GM23338 (cell line): Measurements from ENCODE around the gene IRAK2. TPM values are rescaled to one million over a fixed set of nuclear protein-coding genes. Genes with fewer than 3 reads are reported as not detected.

ENCODE experiments used
- ATAC-seq: fragments of 200-7000 bp; cut with Tn5 transposase; 3 replicates; pipeline ENCODE4 v1.9.1; 2020
- DNase-seq: peaks from one replicate; pipeline ENCODE4 v3.0.0-alpha.2; 2015; ENCODE audit warnings: low spot score
- H2AFZ ChIP-seq: fragments of 200-600 bp; sonication (generic); 2 replicates; pipeline ENCODE4 v1.8.0; 2016; ENCODE audit warnings: antibody characterized with exemption, mild to moderate bottlenecking, moderate library complexity
- H3F3A ChIP-seq: fragments of 200-600 bp; sonication (generic); replicated peaks from 2 replicates; pipeline ENCODE4 v1.8.0; 2017; ENCODE audit warnings: antibody characterized with exemption, mixed run types, low read depth
- H3K27ac ChIP-seq: fragments of 200-600 bp; sonication (generic); 2 replicates; pipeline ENCODE4 v1.6.1; 2016; ENCODE audit warnings: low read depth
- H3K27me3 ChIP-seq: fragments of 200-600 bp; sonication (generic); 2 replicates; pipeline ENCODE4 v1.8.0; 2016; ENCODE audit warnings: mild to moderate bottlenecking, mixed run types, moderate library complexity; ENCODE audit not compliant: insufficient read depth
- H3K36me3 ChIP-seq: fragments of 200-600 bp; sonication (generic); 2 replicates; pipeline ENCODE4 v1.8.0; 2016; ENCODE audit warnings: mild to moderate bottlenecking; ENCODE audit not compliant: insufficient read depth
- H3K4me1 ChIP-seq: fragments of 200-600 bp; sonication (generic); 2 replicates; pipeline ENCODE4 v1.8.0; 2016; ENCODE audit warnings: mild to moderate bottlenecking, moderate library complexity; ENCODE audit not compliant: insufficient read depth
- H3K4me2 ChIP-seq: fragments of 200-600 bp; sonication (generic); 2 replicates; pipeline ENCODE4 v1.7.1; 2017; ENCODE audit warnings: mixed run types
- H3K4me3 ChIP-seq: fragments of 200-600 bp; sonication (generic); 2 replicates; pipeline ENCODE4 v1.6.1; 2016; ENCODE audit warnings: mixed run types
- H3K79me2 ChIP-seq: fragments of 200-600 bp; sonication (generic); replicated peaks from 2 replicates; pipeline ENCODE4 v1.8.0; 2017; ENCODE audit warnings: mild to moderate bottlenecking; ENCODE audit not compliant: insufficient read depth
- H3K9me2 ChIP-seq: fragments of 200-600 bp; sonication (generic); 2 replicates; pipeline ENCODE4 v1.8.0; 2017; ENCODE audit not compliant: insufficient read depth
- H4K20me1 ChIP-seq: fragments of 200-600 bp; sonication (generic); replicated peaks from 2 replicates; pipeline ENCODE4 v1.8.0; 2017; ENCODE audit warnings: mild to moderate bottlenecking; ENCODE audit not compliant: insufficient read depth
- H3K27ac Mint-ChIP-seq: 2 replicates; pipeline ENCODE4 v1.8.0; 2020; ENCODE audit warnings: inconsistent platforms, mild to moderate bottlenecking, moderate library complexity, mixed read lengths
- H3K27me3 Mint-ChIP-seq: 3 replicates; pipeline ENCODE4 v1.8.0; 2022; ENCODE audit warnings: low read depth, mild to moderate bottlenecking, moderate library complexity, mixed read lengths, inconsistent platforms; ENCODE audit not compliant: insufficient read depth, poor library complexity
- H3K36me3 Mint-ChIP-seq: 3 replicates; pipeline ENCODE4 v1.8.0; 2021; ENCODE audit warnings: low read depth, mild to moderate bottlenecking, inconsistent platforms, moderate library complexity, mixed read lengths
- H3K4me1 Mint-ChIP-seq: 3 replicates; pipeline ENCODE4 v1.8.0; 2020; ENCODE audit warnings: mild to moderate bottlenecking, inconsistent platforms, mixed read lengths
- H3K4me3 Mint-ChIP-seq: 3 replicates; pipeline ENCODE4 v1.8.0; 2021; ENCODE audit warnings: moderate library complexity, mild to moderate bottlenecking, inconsistent platforms, mixed read lengths
- H3K9me3 Mint-ChIP-seq: 3 replicates; pipeline ENCODE4 v1.8.0; 2020; ENCODE audit warnings: moderate library complexity, mild to moderate bottlenecking, inconsistent platforms, mixed read lengths
- CREB1 ChIP-seq: fragments of 250-450 bp; sonication (Bioruptor Pico); IDR thresholded peaks from 2 replicates; pipeline ENCODE4 v1.5.0; 2020; ENCODE audit warnings: low read depth, mild to moderate bottlenecking, moderate library complexity
- ETS1 ChIP-seq: IDR thresholded peaks from 2 replicates; pipeline ENCODE4 v1.6.1; 2016; ENCODE audit warnings: antibody characterized with exemption
- EZH2phosphoT487 ChIP-seq: fragments of 200-600 bp; sonication (generic); IDR thresholded peaks from one replicate; pipeline ENCODE4 v1.8.1; 2018; ENCODE audit warnings: antibody characterized with exemption; ENCODE audit not compliant: unreplicated experiment
- JUNB ChIP-seq: IDR thresholded peaks from one replicate; pipeline ENCODE4 v1.6.1; 2016; ENCODE audit warnings: antibody characterized with exemption; ENCODE audit not compliant: unreplicated experiment
- NANOG ChIP-seq: IDR thresholded peaks from 2 replicates; pipeline ENCODE4 v1.6.1; 2016; ENCODE audit warnings: antibody characterized with exemption, borderline replicate concordance
- POLR2AphosphoS5 ChIP-seq: IDR thresholded peaks from 2 replicates; pipeline ENCODE4 v1.6.1; 2016; ENCODE audit warnings: antibody characterized with exemption, low read depth
- REST ChIP-seq: IDR thresholded peaks from one replicate; pipeline ENCODE4 v1.6.1; 2018; ENCODE audit warnings: antibody characterized with exemption; ENCODE audit not compliant: unreplicated experiment
- STAT1 ChIP-seq: IDR thresholded peaks from one replicate; pipeline ENCODE4 v1.6.1; 2016; ENCODE audit warnings: antibody characterized with exemption; ENCODE audit not compliant: unreplicated experiment
- ZNF331 ChIP-seq: fragments of 250-450 bp; sonication (Bioruptor Pico); IDR thresholded peaks from 2 replicates; pipeline ENCODE4 v1.5.0; 2020; ENCODE audit warnings: low read depth, mild to moderate bottlenecking, moderate library complexity
- polyA plus RNA-seq: library from polyadenylated mRNA; unstranded; fragments of >200 nt; fragmentation: Nextera tagmentation; extraction: Ambion mirVana; gene quantifications from 2 replicates; pipeline ENCODE4 v1.2.1, GENCODE V29; 2016
- total RNA-seq: library from RNA; depleted of rRNA; stranded (reverse); fragments of >200 nt; shearing (Covaris generic); gene quantifications from 2 replicates; pipeline ENCODE4 v1.2.3, GENCODE V29; 2014
- TF ChIP-seq, protein P1 (sequence below), 2 experiments: fragments of 200-600 bp in 1 of 2; sonication (generic) in 1 of 2; conservative IDR thresholded peaks; 2 replicates each; pipeline versions ENCODE4 v1.5.1 to v1.6.1; 2016 to 2017; ENCODE audit warnings: antibody characterized with exemption in 2 of 2, low read depth in 2 of 2, mild to moderate bottlenecking in 2 of 2, moderate library complexity in 1 of 2
- TF ChIP-seq, protein P2 (sequence below): fragments of 250-450 bp; sonication (Bioruptor Pico); IDR thresholded peaks from 2 replicates; pipeline ENCODE4 v1.5.0; 2020; ENCODE audit warnings: mild to moderate bottlenecking, moderate library complexity

Gene IRAK2
- total and polyA plus RNA-seq, 2 experiments from 2014 or later = 0.37 to 1.4 TPM

GRCh38 chr3:10251006-10251405 is 86.3 kb downstream of the IRAK2 start (continued):
- TF ChIP-seq ETS1 (no peak), STAT1 (no peak), EZH2phosphoT487 (no peak), POLR2AphosphoS5 (no peak), CREB1 (CRISPR knock-in tag) (no peak)
- TF ChIP-seq, protein P1, sequence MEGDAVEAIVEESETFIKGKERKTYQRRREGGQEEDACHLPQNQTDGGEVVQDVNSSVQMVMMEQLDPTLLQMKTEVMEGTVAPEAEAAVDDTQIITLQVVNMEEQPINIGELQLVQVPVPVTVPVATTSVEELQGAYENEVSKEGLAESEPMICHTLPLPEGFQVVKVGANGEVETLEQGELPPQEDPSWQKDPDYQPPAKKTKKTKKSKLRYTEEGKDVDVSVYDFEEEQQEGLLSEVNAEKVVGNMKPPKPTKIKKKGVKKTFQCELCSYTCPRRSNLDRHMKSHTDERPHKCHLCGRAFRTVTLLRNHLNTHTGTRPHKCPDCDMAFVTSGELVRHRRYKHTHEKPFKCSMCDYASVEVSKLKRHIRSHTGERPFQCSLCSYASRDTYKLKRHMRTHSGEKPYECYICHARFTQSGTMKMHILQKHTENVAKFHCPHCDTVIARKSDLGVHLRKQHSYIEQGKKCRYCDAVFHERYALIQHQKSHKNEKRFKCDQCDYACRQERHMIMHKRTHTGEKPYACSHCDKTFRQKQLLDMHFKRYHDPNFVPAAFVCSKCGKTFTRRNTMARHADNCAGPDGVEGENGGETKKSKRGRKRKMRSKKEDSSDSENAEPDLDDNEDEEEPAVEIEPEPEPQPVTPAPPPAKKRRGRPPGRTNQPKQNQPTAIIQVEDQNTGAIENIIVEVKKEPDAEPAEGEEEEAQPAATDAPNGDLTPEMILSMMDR (conservative IDR thresholded peaks at IDR 0.05; ENCODE audit: low read depth in 2 of 2) = no peak

DNA sequence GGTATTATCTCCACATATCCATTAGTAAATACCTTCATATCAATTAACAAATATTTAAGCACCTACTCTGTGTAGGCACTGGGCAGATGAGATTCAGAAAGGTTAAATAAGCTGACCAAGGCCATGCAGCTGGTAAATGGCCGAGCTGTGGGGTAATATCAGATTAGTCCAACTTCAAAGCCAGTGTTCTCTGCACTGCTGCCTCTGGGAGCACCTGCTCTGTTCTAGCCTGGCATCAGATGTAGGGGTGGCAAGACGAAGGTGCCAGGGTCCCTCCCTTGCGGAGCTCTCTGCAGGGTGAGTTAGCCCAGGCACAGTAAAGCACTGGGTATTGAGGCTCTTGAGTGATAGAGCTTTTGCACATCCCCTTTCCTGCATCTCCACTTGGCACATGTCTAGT is 89.0 kb downstream of the IRAK2 start:
- H3K79me2 ChIP-seq = peaks cover 65% of the 10 kb centered on the region
- DNase-seq (no peak), ATAC-seq (no peak)
- TF ChIP-seq STAT1 = no peak
- TF ChIP-seq JUNB = no peak
- no peak for TF ChIP-seq NANOG
- TF ChIP-seq ZNF331 (CRISPR knock-in tag) = no peak
- TF ChIP-seq EZH2phosphoT487 = no peak
- no peak for TF ChIP-seq ETS1
- no peak for TF ChIP-seq REST
- TF ChIP-seq, protein P2, sequence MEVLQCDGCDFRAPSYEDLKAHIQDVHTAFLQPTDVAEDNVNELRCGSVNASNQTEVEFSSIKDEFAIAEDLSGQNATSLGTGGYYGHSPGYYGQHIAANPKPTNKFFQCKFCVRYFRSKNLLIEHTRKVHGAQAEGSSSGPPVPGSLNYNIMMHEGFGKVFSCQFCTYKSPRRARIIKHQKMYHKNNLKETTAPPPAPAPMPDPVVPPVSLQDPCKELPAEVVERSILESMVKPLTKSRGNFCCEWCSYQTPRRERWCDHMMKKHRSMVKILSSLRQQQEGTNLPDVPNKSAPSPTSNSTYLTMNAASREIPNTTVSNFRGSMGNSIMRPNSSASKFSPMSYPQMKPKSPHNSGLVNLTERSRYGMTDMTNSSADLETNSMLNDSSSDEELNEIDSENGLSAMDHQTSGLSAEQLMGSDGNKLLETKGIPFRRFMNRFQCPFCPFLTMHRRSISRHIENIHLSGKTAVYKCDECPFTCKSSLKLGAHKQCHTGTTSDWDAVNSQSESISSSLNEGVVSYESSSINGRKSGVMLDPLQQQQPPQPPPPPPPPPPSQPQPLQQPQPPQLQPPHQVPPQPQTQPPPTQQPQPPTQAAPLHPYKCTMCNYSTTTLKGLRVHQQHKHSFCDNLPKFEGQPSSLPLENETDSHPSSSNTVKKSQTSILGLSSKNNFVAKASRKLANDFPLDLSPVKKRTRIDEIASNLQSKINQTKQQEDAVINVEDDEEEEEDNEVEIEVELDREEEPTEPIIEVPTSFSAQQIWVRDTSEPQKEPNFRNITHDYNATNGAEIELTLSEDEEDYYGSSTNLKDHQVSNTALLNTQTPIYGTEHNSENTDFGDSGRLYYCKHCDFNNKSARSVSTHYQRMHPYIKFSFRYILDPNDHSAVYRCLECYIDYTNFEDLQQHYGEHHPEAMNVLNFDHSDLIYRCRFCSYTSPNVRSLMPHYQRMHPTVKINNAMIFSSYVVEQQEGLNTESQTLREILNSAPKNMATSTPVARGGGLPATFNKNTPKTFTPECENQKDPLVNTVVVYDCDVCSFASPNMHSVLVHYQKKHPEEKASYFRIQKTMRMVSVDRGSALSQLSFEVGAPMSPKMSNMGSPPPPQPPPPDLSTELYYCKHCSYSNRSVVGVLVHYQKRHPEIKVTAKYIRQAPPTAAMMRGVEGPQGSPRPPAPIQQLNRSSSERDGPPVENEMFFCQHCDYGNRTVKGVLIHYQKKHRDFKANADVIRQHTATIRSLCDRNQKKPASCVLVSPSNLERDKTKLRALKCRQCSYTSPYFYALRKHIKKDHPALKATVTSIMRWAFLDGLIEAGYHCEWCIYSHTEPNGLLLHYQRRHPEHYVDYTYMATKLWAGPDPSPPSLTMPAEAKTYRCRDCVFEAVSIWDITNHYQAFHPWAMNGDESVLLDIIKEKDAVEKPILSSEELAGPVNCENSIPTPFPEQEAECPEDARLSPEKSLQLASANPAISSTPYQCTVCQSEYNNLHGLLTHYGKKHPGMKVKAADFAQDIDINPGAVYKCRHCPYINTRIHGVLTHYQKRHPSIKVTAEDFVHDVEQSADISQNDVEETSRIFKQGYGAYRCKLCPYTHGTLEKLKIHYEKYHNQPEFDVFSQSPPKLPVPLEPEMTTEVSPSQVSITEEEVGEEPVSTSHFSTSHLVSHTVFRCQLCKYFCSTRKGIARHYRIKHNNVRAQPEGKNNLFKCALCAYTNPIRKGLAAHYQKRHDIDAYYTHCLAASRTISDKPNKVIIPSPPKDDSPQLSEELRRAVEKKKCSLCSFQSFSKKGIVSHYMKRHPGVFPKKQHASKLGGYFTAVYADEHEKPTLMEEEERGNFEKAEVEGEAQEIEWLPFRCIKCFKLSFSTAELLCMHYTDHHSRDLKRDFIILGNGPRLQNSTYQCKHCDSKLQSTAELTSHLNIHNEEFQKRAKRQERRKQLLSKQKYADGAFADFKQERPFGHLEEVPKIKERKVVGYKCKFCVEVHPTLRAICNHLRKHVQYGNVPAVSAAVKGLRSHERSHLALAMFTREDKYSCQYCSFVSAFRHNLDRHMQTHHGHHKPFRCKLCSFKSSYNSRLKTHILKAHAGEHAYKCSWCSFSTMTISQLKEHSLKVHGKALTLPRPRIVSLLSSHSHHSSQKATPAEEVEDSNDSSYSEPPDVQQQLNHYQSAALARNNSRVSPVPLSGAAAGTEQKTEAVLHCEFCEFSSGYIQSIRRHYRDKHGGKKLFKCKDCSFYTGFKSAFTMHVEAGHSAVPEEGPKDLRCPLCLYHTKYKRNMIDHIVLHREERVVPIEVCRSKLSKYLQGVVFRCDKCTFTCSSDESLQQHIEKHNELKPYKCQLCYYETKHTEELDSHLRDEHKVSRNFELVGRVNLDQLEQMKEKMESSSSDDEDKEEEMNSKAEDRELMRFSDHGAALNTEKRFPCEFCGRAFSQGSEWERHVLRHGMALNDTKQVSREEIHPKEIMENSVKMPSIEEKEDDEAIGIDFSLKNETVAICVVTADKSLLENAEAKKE (CRISPR knock-in tag) = no peak
- TF ChIP-seq POLR2AphosphoS5 = no peak

More for the DNA sequence above, 89.0 kb downstream of the IRAK2 start:
- Histone ChIP-seq H3K4me1 (peaks cover 17% of the 10 kb centered on the region), H3F3A (0 out of 2 replicates have a peak, but pooled peaks cover 2% of the 10 kb centered on the region), H3K36me3 (peaks cover 6% of the 10 kb centered on the region), H3K27ac (no peak overlapping the region), H3K27me3 (no peaks in the 10 kb centered on the region), H2AFZ (no peak overlapping the region), H3K9me2 (no peaks in the 10 kb centered on the region), H3K4me3 (no peak overlapping the region), H4K20me1 (peaks cover 5% of the 10 kb centered on the region), H3K4me2 (no peak overlapping the region)
- Mint-ChIP-seq H3K27ac (no peak overlapping the region), H3K4me1 (peaks cover 17% of the 10 kb centered on the region; the same call in 2 of the 3 replicates), H3K9me3 (peaks cover 3% of the 10 kb centered on the region; the same call in 1 of the 3 replicates), H3K4me3 (no peak overlapping the region), H3K36me3 (peaks cover 65% of the 10 kb centered on the region), H3K27me3 (peaks cover 10% of the 10 kb centered on the region)
